DOHH2 (cell line): ENCODE measurements around the gene BAIAP2.
"Not testable (repeated sequence)": the region's sequence is repeated elsewhere in the genome, so short reads cannot be mapped to it uniquely, and the experiment has no call there.

Source experiments
- CTCF ChIP-seq: fragments of 200-600 bp; sonication (generic); IDR thresholded peaks from one replicate; pipeline ENCODE4 v1.5.1; 2014; ENCODE audit warnings: antibody characterized with exemption, mild to moderate bottlenecking, low read depth, low read length; ENCODE audit not compliant: poor library complexity, severe bottlenecking
- EZH2phosphoT487 ChIP-seq: fragments of 200-600 bp; sonication (generic); IDR thresholded peaks from 2 replicates; pipeline ENCODE4 v1.6.1; 2017; ENCODE audit warnings: borderline replicate concordance, mild to moderate bottlenecking, antibody characterized with exemption, low read length, moderate library complexity, mixed read lengths

- not testable (repeated sequence) for TF ChIP-seq CTCF, EZH2phosphoT487
Observed at GRCh38 chr17:81146208-81146607, 111.3 kb downstream of the BAIAP2 start.
